ENCODE data around the gene BRAP. TPM values are rescaled to one million over a fixed set of nuclear protein-coding genes. Genes with fewer than 3 reads are reported as not detected.

The BRAP gene
- total RNA-seq, 1 donor from 2014 or later: 26.5 TPM

- H3K27me3 ChIP-seq: no peaks in the 10 kb centered on the region
- H3K27ac Mint-ChIP-seq: no peak overlapping the region
- H3K4me2 ChIP-seq: no peak overlapping the region
- no peak overlapping the region for H2AFZ ChIP-seq (replicated peaks)
- H3K36me3 Mint-ChIP-seq: peaks cover 3% of the 10 kb centered on the region
- no peak overlapping the region for H3K4me3 ChIP-seq
- no peaks in the 10 kb centered on the region for H3K4me1 Mint-ChIP-seq
- no peaks in the 10 kb centered on the region for H3K27me3 Mint-ChIP-seq (ENCODE audit: insufficient read depth, low read depth)
- H3K4me1 ChIP-seq: no peaks in the 10 kb centered on the region
- no peaks in the 10 kb centered on the region for H3K9me3 Mint-ChIP-seq
- peak; percentile 16 for DNase-seq (ENCODE audit: low spot score)
- no peaks in the 10 kb centered on the region for H3K79me2 ChIP-seq (ENCODE audit: low read depth)
- no peak overlapping the region for H3K9ac ChIP-seq
- no peak for TF ChIP-seq EZH2phosphoT487 (IDR thresholded peaks at IDR 0.05)
- TF ChIP-seq EZH2 (IDR thresholded peaks at IDR 0.05): no peak
- no peak for TF ChIP-seq CTCF (IDR thresholded peaks at IDR 0.05)
- no peaks in the 10 kb centered on the region for H3K9me3 ChIP-seq (ENCODE audit: low read depth)
- no peak overlapping the region for H3K27ac ChIP-seq
- no peaks in the 10 kb centered on the region for H3F3A ChIP-seq (ENCODE audit: low read depth)
- H4K20me1 ChIP-seq (ENCODE audit: low read depth): peaks cover 3% of the 10 kb centered on the region
- no peak overlapping the region for H3K4me3 Mint-ChIP-seq
- H3K36me3 ChIP-seq: peaks cover 7% of the 10 kb centered on the region
These were observed 21.3 kb downstream of the BRAP start for GRCh38 chr12:111664499-111664898.

GRCh38 chr12:111656016-111656415 is 29.7 kb downstream of the BRAP start:
- Histone ChIP-seq H3K4me1 (no peaks in the 10 kb centered on the region), H3K4me3 (no peak overlapping the region), H3K27ac (no peak overlapping the region), H3F3A (ENCODE audit: low read depth) (no peaks in the 10 kb centered on the region), H3K27me3 (no peaks in the 10 kb centered on the region), H3K4me2 (no peak overlapping the region), H3K9me3 (ENCODE audit: low read depth) (no peaks in the 10 kb centered on the region), H2AFZ (replicated peaks) (no peak overlapping the region), H3K79me2 (ENCODE audit: low read depth) (no peaks in the 10 kb centered on the region), H3K9ac (no peak overlapping the region), H3K36me3 (peaks cover 11% of the 10 kb centered on the region), H4K20me1 (ENCODE audit: low read depth) (no peaks in the 10 kb centered on the region)
- no peak for DNase-seq (ENCODE audit: low spot score)
- Mint-ChIP-seq H3K4me1 (no peaks in the 10 kb centered on the region), H3K27me3 (ENCODE audit: insufficient read depth, low read depth) (no peaks in the 10 kb centered on the region), H3K4me3 (no peak overlapping the region), H3K36me3 (peaks cover 11% of the 10 kb centered on the region), H3K9me3 (no peaks in the 10 kb centered on the region), H3K27ac (no peak overlapping the region)
- TF ChIP-seq CTCF (IDR thresholded peaks at IDR 0.05) (no peak), EZH2 (IDR thresholded peaks at IDR 0.05) (no peak), EZH2phosphoT487 (IDR thresholded peaks at IDR 0.05) (no peak)

GRCh38 chr12:111655356-111655755 is 30.4 kb downstream of the BRAP start:
- Histone ChIP-seq H3K9me3 (ENCODE audit: low read depth) (no peaks in the 10 kb centered on the region), H3K4me1 (no peaks in the 10 kb centered on the region), H4K20me1 (ENCODE audit: low read depth) (no peaks in the 10 kb centered on the region), H3K36me3 (peaks cover 11% of the 10 kb centered on the region), H2AFZ (replicated peaks) (no peak overlapping the region), H3K4me2 (no peak overlapping the region), H3K27me3 (no peaks in the 10 kb centered on the region), H3K27ac (no peak overlapping the region), H3K4me3 (no peak overlapping the region), H3K79me2 (ENCODE audit: low read depth) (no peaks in the 10 kb centered on the region), H3F3A (ENCODE audit: low read depth) (no peaks in the 10 kb centered on the region), H3K9ac (no peak overlapping the region)
- peaks cover 11% of the 10 kb centered on the region for H3K36me3 Mint-ChIP-seq
- H3K9me3 Mint-ChIP-seq: no peaks in the 10 kb centered on the region
- no peak for TF ChIP-seq EZH2 (IDR thresholded peaks at IDR 0.05)
- no peak for TF ChIP-seq EZH2phosphoT487 (IDR thresholded peaks at IDR 0.05)
- no peak for TF ChIP-seq CTCF (IDR thresholded peaks at IDR 0.05)
- no peaks in the 10 kb centered on the region for H3K27me3 Mint-ChIP-seq (ENCODE audit: insufficient read depth, low read depth)
- H3K4me1 Mint-ChIP-seq: no peaks in the 10 kb centered on the region
- H3K27ac Mint-ChIP-seq: no peak overlapping the region
- no peak overlapping the region for H3K4me3 Mint-ChIP-seq
- DNase-seq (ENCODE audit: low spot score): no peak

All from neural progenitor cell (in vitro differentiated cells).